NCI-H526 treated with DMSO at 0.1 percent for 48 hours (cell line): ENCODE measurements around the gene B3GALT6.

Experiments
- DNase-seq: peaks from one replicate; lab custom pipeline; 2025; lab: John Stamatoyannopoulos, UW

The B3GALT6 gene

GRCh38 chr1:1216770-1217620, 15.0 kb upstream of the B3GALT6 start:
- DNase-seq: peak; percentile 37

- DNase-seq: no peak
Measured at GRCh38 chr1:1217621-1218523, 14.2 kb upstream of the B3GALT6 start.

GRCh38 chr1:1218524-1219200, 13.4 kb upstream of the B3GALT6 start:
- no peak for DNase-seq

- no peak for DNase-seq
Measured at GRCh38 chr1:1219341-1219740, 12.7 kb upstream of the B3GALT6 start.

- no peak for DNase-seq
Measured at GRCh38 chr1:1220197-1220596, 11.8 kb upstream of the B3GALT6 start.

- no peak for DNase-seq
Measured at GRCh38 chr1:1221887-1222574, 10.0 kb upstream of the B3GALT6 start.

GRCh38 chr1:1222575-1223225, 9.3 kb upstream of the B3GALT6 start:
- DNase-seq: no peak

- DNase-seq: no peak
Measured at GRCh38 chr1:1223321-1223720, 8.7 kb upstream of the B3GALT6 start.

GRCh38 chr1:1223891-1224290, 8.1 kb upstream of the B3GALT6 start:
- no peak for DNase-seq

- no peak for DNase-seq
Measured at GRCh38 chr1:1225238-1225845, 6.7 kb upstream of the B3GALT6 start.

- DNase-seq: no peak
Measured at GRCh38 chr1:1225913-1226312, 6.1 kb upstream of the B3GALT6 start.

- DNase-seq: no peak
Measured at GRCh38 chr1:1226566-1227362, 5.3 kb upstream of the B3GALT6 start.

- no peak for DNase-seq
Measured at GRCh38 chr1:1227386-1227785, 4.7 kb upstream of the B3GALT6 start.

- no peak for DNase-seq
Measured at GRCh38 chr1:1228187-1228586, 3.9 kb upstream of the B3GALT6 start.

- DNase-seq: no peak
Measured at GRCh38 chr1:1228596-1229321, 3.3 kb upstream of the B3GALT6 start.

GRCh38 chr1:1229770-1230169, 2.3 kb upstream of the B3GALT6 start:
- DNase-seq: no peak

- DNase-seq: peak; percentile 37
Measured at GRCh38 chr1:1230656-1231399, 1.2 kb upstream of the B3GALT6 start.

- DNase-seq: peak; percentile 91
Measured at GRCh38 chr1:1231400-1232207, 433 bp upstream of the B3GALT6 start, which contains the start of gene SDF4. Gene SDF4, minus strand, starts transcription at chr1:1232001. Its CDS starts 3,229 bp downstream, at chr1:1228772.
